Parathyroid adenoma (tissue), 2 donors: Measurements from ENCODE around the gene ALX3.
A peak's percentile ranks its signal among the peaks of the same experiment; 100 is the strongest.

Experiments used
- H2AFZ ChIP-seq: fragments of 300-600 bp; sonication (generic); one replicate; pipeline ENCODE4 v1.7.0; 2017; ENCODE audit warnings: antibody characterized with exemption, mild to moderate bottlenecking
- H3K27ac ChIP-seq: fragments of 300-600 bp; sonication (generic); one replicate; pipeline ENCODE4 v1.7.0; 2017
- H3K27me3 ChIP-seq: fragments of 300-600 bp; sonication (generic); one replicate; pipeline ENCODE4 v1.7.0; 2017; ENCODE audit warnings: low read length; ENCODE audit not compliant: control insufficient read depth, insufficient read depth
- H3K36me3 ChIP-seq: fragments of 300-600 bp; sonication (generic); one replicate; pipeline ENCODE4 v1.7.0; 2017; ENCODE audit warnings: low read length; ENCODE audit not compliant: control insufficient read depth, insufficient read depth
- H3K4me1 ChIP-seq: fragments of 300-600 bp; sonication (generic); one replicate; pipeline ENCODE4 v1.7.0; 2017; ENCODE audit warnings: control low read depth
- H3K4me2 ChIP-seq: fragments of 300-600 bp; sonication (generic); one replicate; pipeline ENCODE4 v1.7.0; 2017; ENCODE audit warnings: low read length
- H3K4me3 ChIP-seq: fragments of 300-600 bp; sonication (generic); one replicate; pipeline ENCODE4 v1.7.0; 2017; ENCODE audit warnings: low read depth, low read length
- H3K79me2 ChIP-seq: fragments of 300-600 bp; sonication (generic); one replicate; pipeline ENCODE4 v1.7.0; 2017; ENCODE audit warnings: control low read depth
- H3K9ac ChIP-seq: fragments of 300-600 bp; sonication (generic); one replicate; pipeline ENCODE4 v1.7.0; 2017; ENCODE audit warnings: mild to moderate bottlenecking
- H3K9me3 ChIP-seq: fragments of 300-600 bp; sonication (generic); one replicate; pipeline ENCODE4 v1.7.0; 2017; ENCODE audit warnings: low read length; ENCODE audit not compliant: control insufficient read depth
- CTCF ChIP-seq: fragments of 300-600 bp; sonication (generic); IDR thresholded peaks from one replicate; pipeline ENCODE4 v1.7.0; 2017; ENCODE audit warnings: antibody characterized with exemption, mild to moderate bottlenecking
- donor health status: primary hyperparathyroidism.

ALX3 gene

GRCh38 chr1:110055493-110056284 is 14.8 kb downstream of the ALX3 start:
- Histone ChIP-seq H2AFZ (no peak overlapping the region), H3K27me3 (no peaks in the 10 kb centered on the region), H3K4me1 (no peaks in the 10 kb centered on the region), H3K36me3 (no peaks in the 10 kb centered on the region), H3K27ac (no peak overlapping the region), H3K4me3 (no peak overlapping the region), H3K9ac (no peak overlapping the region), H3K4me2 (no peak overlapping the region), H3K9me3 (no peaks in the 10 kb centered on the region), H3K79me2 (no peaks in the 10 kb centered on the region)
- no peak for TF ChIP-seq CTCF

GRCh38 chr1:110053552-110054428 is 16.7 kb downstream of the ALX3 start:
- Histone ChIP-seq H3K27ac (no peak overlapping the region), H3K9ac (no peak overlapping the region), H2AFZ (no peak overlapping the region), H3K4me1 (no peaks in the 10 kb centered on the region), H3K36me3 (no peaks in the 10 kb centered on the region), H3K4me2 (no peak overlapping the region), H3K4me3 (no peak overlapping the region), H3K9me3 (no peaks in the 10 kb centered on the region), H3K79me2 (no peaks in the 10 kb centered on the region), H3K27me3 (no peaks in the 10 kb centered on the region)
- TF ChIP-seq CTCF = peak; percentile 86

- H3K79me2 ChIP-seq = no peaks in the 10 kb centered on the region
- H3K4me2 ChIP-seq = no peak overlapping the region
- no peak overlapping the region for H3K9ac ChIP-seq
- no peak overlapping the region for H3K27ac ChIP-seq
- H2AFZ ChIP-seq = no peak overlapping the region
- H3K36me3 ChIP-seq = no peaks in the 10 kb centered on the region
- H3K4me1 ChIP-seq = no peaks in the 10 kb centered on the region
- TF ChIP-seq CTCF = no peak
- H3K27me3 ChIP-seq = no peaks in the 10 kb centered on the region
- H3K9me3 ChIP-seq = no peaks in the 10 kb centered on the region
- H3K4me3 ChIP-seq = no peak overlapping the region
Observed at GRCh38 chr1:110051262-110051648, 19.2 kb downstream of the ALX3 start.

- Histone ChIP-seq H3K9ac (no peak overlapping the region), H3K36me3 (no peaks in the 10 kb centered on the region), H3K27ac (no peak overlapping the region)
Observed at GRCh38 chr1:110050602-110051261, 19.7 kb downstream of the ALX3 start.

More at GRCh38 chr1:110050602-110051261, 19.7 kb downstream of the ALX3 start:
- Histone ChIP-seq H3K27me3 (no peaks in the 10 kb centered on the region), H3K4me1 (no peaks in the 10 kb centered on the region), H3K79me2 (no peaks in the 10 kb centered on the region), H3K4me3 (no peak overlapping the region), H3K4me2 (no peak overlapping the region), H3K9me3 (no peaks in the 10 kb centered on the region), H2AFZ (no peak overlapping the region)
- no peak for TF ChIP-seq CTCF
